LNCAP (cell line): ENCODE measurements around the gene TMEM222.

Experiments used
- TF ChIP-seq, protein P1 (sequence below): fragments of 450-650 bp; IDR thresholded peaks from 2 replicates; pipeline ENCODE4 v1.5.1; 2017; ENCODE audit warnings: mild to moderate bottlenecking

TMEM222 gene

DNA sequence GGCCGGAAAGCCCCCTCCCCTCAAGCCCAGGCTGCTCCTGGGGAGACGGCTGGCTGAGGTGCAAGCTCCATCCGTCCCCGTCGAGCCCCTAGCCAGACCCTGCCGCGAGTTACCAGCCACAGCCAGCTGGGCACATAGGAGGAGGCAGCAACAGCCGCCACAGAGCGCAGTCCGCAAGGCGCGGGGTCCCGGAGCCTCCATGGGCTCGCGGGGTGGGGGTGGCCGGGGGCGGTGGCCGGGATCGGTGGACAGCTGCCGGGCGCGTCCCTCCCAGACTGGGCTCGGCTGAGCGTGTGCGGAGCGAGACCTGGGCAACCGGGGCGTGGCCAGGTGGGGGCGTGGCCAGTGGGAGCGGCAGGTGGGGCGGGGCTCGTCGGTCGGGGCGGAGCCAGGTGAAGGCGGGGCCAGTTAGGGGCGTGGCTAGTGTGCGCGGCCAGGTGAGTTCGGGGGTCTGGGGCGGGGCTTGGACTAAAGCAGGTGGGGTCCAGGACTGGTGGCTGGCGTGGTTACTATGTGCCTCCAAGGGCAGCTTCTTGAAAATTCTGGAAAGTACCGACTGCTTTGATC, 61.2 kb downstream of the TMEM222 start, which contains the start of gene CD164L2:
Gene CD164L2 (minus strand): TSS at position 295 of the 567 bp plus-strand sequence. CDS start 94 bp downstream, at position 201.
- TF ChIP-seq, protein P1, sequence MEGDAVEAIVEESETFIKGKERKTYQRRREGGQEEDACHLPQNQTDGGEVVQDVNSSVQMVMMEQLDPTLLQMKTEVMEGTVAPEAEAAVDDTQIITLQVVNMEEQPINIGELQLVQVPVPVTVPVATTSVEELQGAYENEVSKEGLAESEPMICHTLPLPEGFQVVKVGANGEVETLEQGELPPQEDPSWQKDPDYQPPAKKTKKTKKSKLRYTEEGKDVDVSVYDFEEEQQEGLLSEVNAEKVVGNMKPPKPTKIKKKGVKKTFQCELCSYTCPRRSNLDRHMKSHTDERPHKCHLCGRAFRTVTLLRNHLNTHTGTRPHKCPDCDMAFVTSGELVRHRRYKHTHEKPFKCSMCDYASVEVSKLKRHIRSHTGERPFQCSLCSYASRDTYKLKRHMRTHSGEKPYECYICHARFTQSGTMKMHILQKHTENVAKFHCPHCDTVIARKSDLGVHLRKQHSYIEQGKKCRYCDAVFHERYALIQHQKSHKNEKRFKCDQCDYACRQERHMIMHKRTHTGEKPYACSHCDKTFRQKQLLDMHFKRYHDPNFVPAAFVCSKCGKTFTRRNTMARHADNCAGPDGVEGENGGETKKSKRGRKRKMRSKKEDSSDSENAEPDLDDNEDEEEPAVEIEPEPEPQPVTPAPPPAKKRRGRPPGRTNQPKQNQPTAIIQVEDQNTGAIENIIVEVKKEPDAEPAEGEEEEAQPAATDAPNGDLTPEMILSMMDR: no peak

DNA sequence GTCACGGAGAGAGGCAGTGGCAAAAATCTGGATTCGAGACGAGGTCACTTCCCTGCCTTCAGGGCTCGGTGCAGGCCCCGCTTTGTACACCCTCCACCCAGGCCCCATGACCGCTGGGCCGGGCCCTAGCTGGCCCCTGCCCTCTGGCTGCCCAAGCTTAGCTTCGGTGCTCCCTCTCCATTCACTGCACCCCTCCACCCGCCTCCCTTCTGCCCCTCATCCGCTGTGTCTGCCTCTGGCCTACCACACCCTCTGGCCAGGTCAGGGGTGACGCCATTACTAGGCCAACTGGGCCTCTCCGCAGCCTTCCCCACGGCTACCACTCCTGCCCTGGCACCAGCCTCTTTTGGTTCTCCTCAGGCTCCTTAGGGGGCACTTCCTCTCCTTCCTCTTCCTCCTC, 61.7 kb downstream of the TMEM222 start:
- TF ChIP-seq, protein P1: no peak
